Activated T-cell treated with anti-CD3 and anti-CD28 coated beads, Interleukin-2, amount 50 U/mL, for 72 hours (primary cell): Measurements from ENCODE around the gene AGBL4. TPM values are rescaled to one million over a fixed set of nuclear protein-coding genes. Genes with fewer than 3 reads are reported as not detected.

Experiments used
- ATAC-seq, 2 donors: fragments of 150-1000 bp; cut with Tn5 transposase; replicated peaks in 1 of 2; 2 replicates each; pipeline ENCODE4 v1.10.0; 2021; ENCODE audit warnings: moderate library complexity in 2 of 2, mild to moderate bottlenecking in 1 of 2
- DNase-seq, 2 donors: peaks; one replicate each; pipeline ENCODE4 v3.0.0; 2021 to 2022; ENCODE audit warnings: mixed read lengths in 1 of 2
- H3K27ac Mint-ChIP-seq: one replicate; pipeline ENCODE4 v1.8.0; 2022; ENCODE audit warnings: mild to moderate bottlenecking, moderate library complexity, mixed read lengths
- H3K27me3 Mint-ChIP-seq: one replicate; pipeline ENCODE4 v1.8.0; 2022; ENCODE audit warnings: low read depth, mixed read lengths
- H3K36me3 Mint-ChIP-seq, 2 donors: one replicate each; pipeline ENCODE4 v1.8.0; 2022; ENCODE audit warnings: mixed read lengths in 2 of 2, mild to moderate bottlenecking in 1 of 2; ENCODE audit not compliant: insufficient read depth in 2 of 2
- H3K4me1 Mint-ChIP-seq: one replicate; pipeline ENCODE4 v1.8.0; 2022; ENCODE audit warnings: low read depth, mixed read lengths
- H3K4me3 Mint-ChIP-seq, 2 donors: one replicate each; pipeline ENCODE4 v1.8.0; 2022; ENCODE audit warnings: mild to moderate bottlenecking in 2 of 2, mixed read lengths in 2 of 2, moderate library complexity in 2 of 2
- H3K9me3 Mint-ChIP-seq, 2 donors: one replicate each; pipeline ENCODE4 v1.8.0; 2022; ENCODE audit warnings: mixed read lengths in 2 of 2
- total RNA-seq, 2 donors: library from RNA; stranded (reverse); gene quantifications; one replicate each; pipeline ENCODE4 v1.2.3, GENCODE V29; 2022

The AGBL4 gene
- total RNA-seq, 2 donors from 2014 or later, result not detected

DNA sequence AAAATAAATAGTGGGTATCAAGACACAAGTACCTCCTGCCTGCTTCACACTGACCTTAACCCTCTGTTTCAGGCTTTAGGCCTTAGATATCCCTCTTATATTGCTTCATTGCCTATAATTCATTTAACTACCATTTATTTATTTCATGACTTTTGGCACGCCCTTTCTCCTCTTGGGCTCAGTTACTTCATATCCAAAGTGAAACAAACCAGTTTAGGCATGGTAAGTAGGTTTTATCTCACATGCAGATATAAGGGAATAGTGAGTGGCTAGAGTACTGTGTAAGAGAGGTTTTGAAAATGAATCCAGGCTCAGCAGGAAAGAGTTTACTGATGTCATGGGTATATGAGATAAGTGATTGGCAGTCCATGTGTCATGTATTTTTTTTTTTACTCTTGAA is 1177.3 kb downstream of the AGBL4 start:
- Mint-ChIP-seq H3K27me3 (peaks cover 11% of the 10 kb centered on the region), H3K27ac (no peak overlapping the region), H3K4me3 (no peak overlapping the region), H3K36me3 (no peaks in the 10 kb centered on the region), H3K9me3 (no peaks in the 10 kb centered on the region), H3K4me1 (no peaks in the 10 kb centered on the region)
- no peak for ATAC-seq
- DNase-seq, result no peak

DNA sequence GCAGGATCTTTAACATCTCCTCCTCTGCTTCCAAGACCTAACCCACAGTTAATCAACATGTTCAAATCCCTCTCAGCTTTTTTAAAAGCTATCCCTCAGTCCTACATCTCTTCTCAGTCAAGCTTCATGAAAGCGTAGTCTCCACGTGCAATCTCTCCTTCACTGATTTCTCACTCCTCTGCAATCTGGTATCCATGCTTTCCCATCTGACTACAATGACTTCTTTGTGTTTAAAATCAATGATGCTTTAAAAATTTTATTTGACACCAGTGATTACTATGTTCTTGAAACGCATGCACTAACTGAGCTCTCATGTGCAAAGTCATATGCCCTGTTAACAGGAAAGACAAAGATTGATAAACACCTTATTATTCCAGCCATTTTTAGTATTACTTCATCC is 1179.6 kb downstream of the AGBL4 start:
- DNase-seq (no peak), ATAC-seq (no peak)
- Mint-ChIP-seq H3K27ac (no peak overlapping the region), H3K4me3 (no peak overlapping the region), H3K4me1 (no peaks in the 10 kb centered on the region), H3K36me3 (no peaks in the 10 kb centered on the region), H3K9me3 (no peaks in the 10 kb centered on the region), H3K27me3 (peaks cover 11% of the 10 kb centered on the region)

DNA sequence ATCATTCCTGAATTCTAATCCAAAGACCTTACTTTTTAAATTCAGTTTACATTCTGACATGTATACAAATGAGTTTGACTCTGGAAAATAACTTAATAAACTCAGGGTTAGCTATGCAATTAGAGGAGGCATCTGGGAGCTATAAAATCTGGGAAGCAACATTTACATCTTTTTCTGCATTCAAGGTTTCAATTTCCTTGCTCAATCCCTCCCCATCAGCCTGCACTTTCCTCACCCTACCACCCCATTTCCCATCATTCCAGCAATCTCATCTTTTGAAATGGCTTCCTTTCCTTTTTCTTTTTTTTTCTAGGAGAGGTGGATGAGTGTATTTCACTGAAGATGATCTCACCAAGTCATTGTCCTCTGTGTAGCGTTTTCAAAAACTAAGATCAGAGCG is 1181.8 kb downstream of the AGBL4 start:
- Mint-ChIP-seq H3K36me3 (no peaks in the 10 kb centered on the region), H3K4me3 (no peak overlapping the region), H3K27me3 (peaks cover 11% of the 10 kb centered on the region), H3K4me1 (no peaks in the 10 kb centered on the region), H3K27ac (no peak overlapping the region), H3K9me3 (no peaks in the 10 kb centered on the region)
- no peak for ATAC-seq
- no peak for DNase-seq

DNA sequence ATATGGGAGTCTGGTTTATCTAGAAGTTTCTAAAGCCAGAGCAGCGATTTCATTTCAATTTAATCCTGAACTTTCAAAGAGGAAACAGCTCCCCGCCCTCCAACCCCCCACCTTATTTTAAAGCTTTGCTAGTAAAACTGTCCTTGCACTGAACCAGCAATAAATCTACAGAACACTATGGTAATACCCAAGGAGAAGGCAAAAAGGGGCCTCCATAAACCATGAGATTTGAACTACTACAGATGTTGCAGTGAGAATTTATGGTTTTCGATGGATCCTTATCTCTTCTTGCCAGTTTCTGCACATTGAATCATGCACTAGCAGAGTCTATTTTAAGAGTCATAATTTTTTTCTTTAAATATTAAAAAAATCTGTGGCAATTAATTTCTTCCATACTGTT is 1182.3 kb downstream of the AGBL4 start:
- Mint-ChIP-seq H3K27me3 (peaks cover 11% of the 10 kb centered on the region), H3K9me3 (no peaks in the 10 kb centered on the region), H3K27ac (no peak overlapping the region), H3K4me3 (no peak overlapping the region), H3K4me1 (no peaks in the 10 kb centered on the region), H3K36me3 (no peaks in the 10 kb centered on the region)
- DNase-seq, result no peak
- no peak for ATAC-seq

DNA sequence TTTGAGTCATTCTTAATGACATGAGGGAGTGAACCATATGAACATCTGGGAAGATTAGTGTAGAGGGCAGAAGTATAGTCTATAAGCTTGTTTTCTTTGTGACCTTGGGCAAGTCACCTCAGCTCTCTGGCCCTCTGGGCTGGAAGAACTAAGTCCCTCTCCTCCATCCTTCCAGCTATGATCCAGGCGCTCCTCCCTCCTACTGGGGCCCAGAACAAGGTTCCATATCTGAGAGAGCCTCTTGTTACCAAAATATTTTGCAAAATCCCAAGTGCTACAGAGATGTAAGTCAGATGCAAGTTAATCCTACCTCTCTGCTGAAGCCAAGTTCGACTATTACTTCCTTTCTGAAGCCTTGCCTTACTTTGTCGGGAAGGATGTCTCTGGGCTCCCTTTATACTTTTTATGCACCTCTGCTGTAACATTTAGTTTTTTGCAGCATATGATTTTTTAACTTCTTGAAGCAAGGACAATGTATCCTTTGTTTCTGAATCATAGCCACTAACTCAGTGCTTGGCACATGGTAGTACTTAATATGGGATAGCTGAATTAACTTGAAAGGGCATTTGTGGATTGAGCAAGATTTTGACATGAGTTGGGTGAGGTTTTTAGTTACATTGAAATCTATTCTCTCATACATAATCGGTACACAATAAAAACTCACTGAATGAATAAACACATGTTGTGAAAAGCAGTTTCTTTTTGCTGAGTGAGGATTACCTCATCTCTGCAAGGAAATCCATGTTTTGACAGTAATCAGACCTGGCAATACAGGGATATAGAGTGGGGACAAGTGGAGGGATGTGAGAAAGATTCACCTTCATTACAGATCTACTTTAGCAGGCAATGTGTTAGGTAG is 1192.4 kb downstream of the AGBL4 start:
- Mint-ChIP-seq H3K27me3 (peaks cover 21% of the 10 kb centered on the region), H3K4me3 (no peak overlapping the region), H3K4me1 (no peaks in the 10 kb centered on the region), H3K27ac (no peak overlapping the region), H3K9me3 (peaks cover 0 to 2% of the 10 kb centered on the region in 2 donors), H3K36me3 (no peaks in the 10 kb centered on the region)
- no peak for DNase-seq
- no peak for ATAC-seq

DNA sequence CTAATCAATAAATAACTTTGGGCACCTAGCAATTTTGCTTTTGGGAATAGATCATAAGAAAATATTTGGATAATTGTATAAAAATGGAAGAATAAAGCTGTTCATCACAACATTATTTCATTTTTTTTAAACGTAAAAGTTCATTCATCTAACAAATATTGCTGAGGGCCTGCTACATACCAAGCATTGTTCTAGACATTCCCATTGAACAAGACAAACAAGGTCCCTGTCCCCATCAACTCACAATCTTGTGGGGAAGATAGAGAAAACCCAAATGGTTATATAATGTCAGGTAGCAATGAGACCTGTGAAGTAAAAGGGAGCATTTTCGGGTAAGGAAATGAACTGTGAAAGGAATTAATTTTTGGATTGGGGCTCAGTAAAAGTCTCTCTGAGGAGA is 1193.0 kb downstream of the AGBL4 start:
- Mint-ChIP-seq H3K27ac (no peak overlapping the region), H3K27me3 (peaks cover 17% of the 10 kb centered on the region), H3K36me3 (no peaks in the 10 kb centered on the region), H3K4me1 (no peaks in the 10 kb centered on the region), H3K4me3 (no peak overlapping the region), H3K9me3 (peaks cover 0 to 2% of the 10 kb centered on the region in 2 donors)
- ATAC-seq, result no peak
- DNase-seq, result no peak

DNA sequence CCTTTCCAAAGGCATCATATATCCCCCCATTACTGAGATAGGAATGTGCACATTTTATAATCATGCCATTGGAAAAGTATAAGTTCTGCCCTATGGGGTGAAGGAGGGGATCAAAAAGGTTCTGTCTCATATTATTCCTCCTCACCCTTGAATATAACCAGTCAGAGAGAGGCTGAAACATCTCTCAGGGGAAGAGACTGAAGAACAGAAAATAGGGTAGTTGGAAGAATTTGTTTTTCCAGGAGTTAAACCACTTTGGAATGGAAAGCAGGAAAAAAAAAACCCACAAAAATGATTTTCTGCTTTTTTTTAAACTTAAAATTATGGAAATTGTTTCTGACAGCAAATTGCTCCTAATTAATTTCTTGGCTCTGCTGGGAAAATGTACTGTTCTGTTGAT is 1194.3 kb downstream of the AGBL4 start:
- no peak overlapping the region for H3K4me3 Mint-ChIP-seq
- ATAC-seq, result no peak
- peaks cover 20% of the 10 kb centered on the region for H3K27me3 Mint-ChIP-seq

DNA sequence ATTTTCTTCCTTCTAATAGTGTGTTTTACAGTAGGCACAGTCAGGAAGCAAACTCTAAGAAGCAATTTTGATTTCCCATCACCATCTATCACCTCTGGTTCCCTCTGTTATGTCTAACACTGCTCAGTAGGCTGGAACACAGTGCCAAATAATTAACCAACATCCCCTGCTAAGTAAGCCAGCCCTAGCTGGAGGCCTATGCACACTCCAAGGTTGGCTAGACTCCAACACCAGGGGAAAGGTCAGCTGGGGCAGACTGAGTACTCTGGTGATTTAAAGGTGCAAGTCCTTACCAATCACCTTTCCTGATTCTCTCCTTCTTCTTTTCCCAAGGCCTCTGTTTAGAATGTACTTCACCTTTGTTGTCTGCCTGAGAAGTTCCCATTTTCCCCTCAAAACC is 1200.6 kb downstream of the AGBL4 start:
- Mint-ChIP-seq H3K9me3 (no peaks in the 10 kb centered on the region), H3K27me3 (peaks cover 24% of the 10 kb centered on the region), H3K4me1 (no peaks in the 10 kb centered on the region), H3K27ac (no peak overlapping the region), H3K36me3 (no peaks in the 10 kb centered on the region), H3K4me3 (no peak overlapping the region)
- ATAC-seq, result no peak
- no peak for DNase-seq

More for the DNA sequence above, 1194.3 kb downstream of the AGBL4 start:
- Mint-ChIP-seq H3K9me3 (peaks cover 0 to 2% of the 10 kb centered on the region in 2 donors), H3K27ac (no peak overlapping the region), H3K36me3 (no peaks in the 10 kb centered on the region), H3K4me1 (no peaks in the 10 kb centered on the region)
- no peak for DNase-seq

DNA sequence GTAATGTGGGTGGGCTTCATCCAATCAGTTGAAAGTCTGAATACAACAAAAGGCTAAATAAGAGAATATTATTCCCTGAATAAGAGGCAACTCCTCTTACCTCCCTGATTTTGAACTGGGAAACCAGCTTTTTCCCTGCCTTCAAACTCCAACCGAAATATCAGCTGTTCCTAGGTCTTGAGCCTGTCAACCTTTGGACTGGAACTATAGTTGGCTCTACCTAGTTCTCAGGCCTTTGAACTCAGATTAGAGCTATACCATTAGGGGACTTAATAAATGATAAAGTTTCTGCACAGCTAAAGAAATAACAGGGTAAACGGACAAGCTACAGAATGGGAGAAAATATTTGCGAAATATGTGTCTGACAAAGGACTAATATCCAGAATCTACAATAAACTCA is 1203.3 kb downstream of the AGBL4 start:
- no peaks in the 10 kb centered on the region for H3K9me3 Mint-ChIP-seq
- peaks cover 24% of the 10 kb centered on the region for H3K27me3 Mint-ChIP-seq
- DNase-seq, result no peak
- H3K4me1 Mint-ChIP-seq, result no peaks in the 10 kb centered on the region
- H3K27ac Mint-ChIP-seq, result no peak overlapping the region
- no peaks in the 10 kb centered on the region for H3K36me3 Mint-ChIP-seq
- ATAC-seq, result no peak
- no peak overlapping the region for H3K4me3 Mint-ChIP-seq

DNA sequence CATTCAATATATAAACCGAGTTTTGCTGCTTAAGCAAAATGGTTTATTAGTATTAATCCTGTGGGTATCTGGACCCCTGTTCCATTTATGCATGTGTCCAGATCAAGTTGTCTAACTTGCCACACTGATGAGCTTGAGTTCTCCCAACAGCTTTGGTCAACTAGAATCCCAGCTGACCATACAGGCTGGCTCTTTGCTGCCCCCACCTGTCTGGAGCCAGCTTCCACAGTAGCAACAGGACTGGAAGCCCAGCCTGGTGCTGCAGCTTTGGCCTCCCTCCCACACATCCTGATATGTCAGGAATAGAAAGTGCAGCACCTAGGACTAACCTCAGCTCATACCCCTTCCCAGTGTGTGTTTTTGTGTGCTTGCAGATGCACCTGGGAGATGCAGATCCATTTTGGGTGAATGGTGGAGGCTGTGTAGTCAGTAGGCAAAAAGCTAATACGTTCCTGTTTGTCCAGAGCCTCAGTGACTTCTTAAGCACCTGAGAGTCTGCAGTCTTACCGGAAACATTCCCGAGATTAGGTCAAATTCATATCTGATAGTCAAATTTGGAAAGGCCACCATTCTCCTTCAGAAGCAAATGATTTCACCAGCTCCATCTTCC is 1206.1 kb downstream of the AGBL4 start:
- DNase-seq (peak; percentile 44 to 47), ATAC-seq (peak; percentile 39 to 47)
- Mint-ChIP-seq H3K4me1 (no peaks in the 10 kb centered on the region), H3K9me3 (no peaks in the 10 kb centered on the region), H3K4me3 (no peak overlapping the region), H3K27ac (no peak overlapping the region), H3K36me3 (no peaks in the 10 kb centered on the region), H3K27me3 (peaks cover 20% of the 10 kb centered on the region)

DNA sequence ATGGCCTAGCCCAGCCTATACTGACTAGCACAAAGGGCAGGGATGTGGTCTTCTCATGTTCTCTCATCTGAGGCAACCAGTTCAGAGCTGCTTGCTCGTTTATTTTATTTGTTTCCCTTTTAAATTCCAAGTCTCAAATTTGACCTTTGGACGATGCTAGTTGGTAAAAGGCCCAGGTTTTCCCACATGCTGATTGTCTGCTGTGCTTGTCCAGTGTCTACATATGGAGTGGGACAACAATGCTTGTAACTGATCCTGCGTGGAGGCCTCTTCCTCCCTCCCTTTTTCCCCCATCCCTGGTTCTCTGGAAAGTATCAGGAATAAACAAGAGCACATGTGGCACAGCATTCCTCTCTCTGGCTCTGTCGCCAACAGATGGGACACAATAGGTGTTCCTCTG is 1213.0 kb downstream of the AGBL4 start:
- Mint-ChIP-seq H3K4me1 (no peaks in the 10 kb centered on the region), H3K27me3 (peaks cover 36% of the 10 kb centered on the region), H3K36me3 (no peaks in the 10 kb centered on the region), H3K4me3 (no peak overlapping the region), H3K9me3 (no peaks in the 10 kb centered on the region), H3K27ac (no peak overlapping the region)
- DNase-seq, result no peak
- no peak for ATAC-seq

DNA sequence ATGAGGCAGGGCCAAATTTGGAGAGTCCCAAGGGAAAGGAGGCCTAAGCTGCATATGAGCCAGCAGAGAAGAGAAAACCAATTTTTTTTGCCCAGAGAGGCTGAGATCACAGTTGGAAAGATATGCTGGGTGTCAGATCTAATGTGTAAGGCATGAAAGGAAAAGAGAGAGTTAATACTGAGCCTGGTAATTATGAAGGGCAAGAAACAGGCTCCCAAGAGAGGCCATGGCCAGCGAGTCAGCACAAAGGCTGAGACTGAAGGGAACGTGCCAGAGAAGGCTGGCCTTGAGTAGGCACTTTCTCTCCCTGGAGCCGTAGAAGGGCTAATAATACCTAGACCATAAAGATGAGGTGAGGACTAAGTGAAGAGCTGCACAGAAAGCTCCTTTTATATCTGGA is 1215.3 kb downstream of the AGBL4 start:
- peaks cover 35% of the 10 kb centered on the region for H3K27me3 Mint-ChIP-seq
- DNase-seq, result no peak
- no peak overlapping the region for H3K27ac Mint-ChIP-seq
- ATAC-seq, result no peak
- no peaks in the 10 kb centered on the region for H3K36me3 Mint-ChIP-seq
- no peaks in the 10 kb centered on the region for H3K9me3 Mint-ChIP-seq
- no peaks in the 10 kb centered on the region for H3K4me1 Mint-ChIP-seq
- H3K4me3 Mint-ChIP-seq, result no peak overlapping the region

DNA sequence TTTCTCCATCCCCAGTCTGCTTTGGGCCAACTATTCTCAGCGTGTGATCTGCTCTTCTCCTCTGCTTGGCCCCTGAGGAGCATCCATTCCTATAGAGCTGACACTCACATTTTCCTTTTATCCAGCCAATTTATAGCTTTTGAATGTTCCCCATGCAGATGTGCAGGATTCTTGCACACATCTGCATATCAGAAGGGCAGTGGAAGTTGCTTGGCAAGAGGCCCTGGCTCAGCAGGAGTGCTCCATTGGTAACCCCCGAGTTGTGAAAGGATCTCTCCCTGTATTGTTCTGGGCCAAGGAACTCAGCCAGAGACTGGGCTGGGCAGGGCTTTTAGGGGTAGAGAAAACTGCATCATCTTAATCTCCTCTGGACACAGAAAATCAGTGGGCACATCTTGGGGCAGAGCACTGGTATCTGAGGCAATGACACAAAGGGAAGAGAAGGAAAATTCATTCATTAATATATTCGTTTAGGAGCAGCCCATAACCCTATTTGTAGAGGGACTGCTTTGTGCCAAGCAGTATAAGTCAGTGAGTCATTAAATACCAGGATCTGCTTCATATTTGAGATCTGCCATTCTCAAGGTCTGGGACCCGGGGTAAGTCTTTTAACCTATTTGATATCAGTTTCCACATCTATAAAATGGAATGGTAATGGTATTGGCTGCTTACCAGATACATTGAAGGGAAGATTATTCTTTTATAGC is 1216.0 kb downstream of the AGBL4 start:
- no peaks in the 10 kb centered on the region for H3K4me1 Mint-ChIP-seq
- H3K36me3 Mint-ChIP-seq, result no peaks in the 10 kb centered on the region
- no peaks in the 10 kb centered on the region for H3K9me3 Mint-ChIP-seq
- peaks cover 35% of the 10 kb centered on the region for H3K27me3 Mint-ChIP-seq
- no peak overlapping the region for H3K4me3 Mint-ChIP-seq
- ATAC-seq (no peak), DNase-seq (no peak)
- no peak overlapping the region for H3K27ac Mint-ChIP-seq
